Memory B cell (primary cell): ENCODE measurements around the gene KCTD16.

ENCODE experiments used
- ATAC-seq: fragments of 150-1000 bp; cut with Tn5 transposase; 2 replicates; pipeline ENCODE4 v1.10.0; 2021; ENCODE audit warnings: low read depth, mild to moderate bottlenecking, moderate library complexity
- DNase-seq, 2 donors: peaks; one replicate each; pipeline ENCODE4 v3.0.0; 2022; ENCODE audit warnings: low spot score in 2 of 2
- H3K27ac Mint-ChIP-seq: one replicate; pipeline ENCODE4 v1.8.0; 2022; ENCODE audit warnings: mild to moderate bottlenecking, moderate library complexity, mixed read lengths
- H3K27me3 Mint-ChIP-seq: one replicate; pipeline ENCODE4 v1.8.0; 2022; ENCODE audit warnings: mixed read lengths
- H3K36me3 Mint-ChIP-seq: one replicate; pipeline ENCODE4 v1.8.0; 2022; ENCODE audit warnings: mild to moderate bottlenecking, mixed read lengths
- H3K4me1 Mint-ChIP-seq: one replicate; pipeline ENCODE4 v1.8.0; 2022; ENCODE audit warnings: mixed read lengths
- H3K4me3 Mint-ChIP-seq: one replicate; pipeline ENCODE4 v1.8.0; 2022; ENCODE audit warnings: mild to moderate bottlenecking, moderate library complexity, mixed read lengths
- H3K9me3 Mint-ChIP-seq: one replicate; pipeline ENCODE4 v1.8.0; 2022; ENCODE audit warnings: mixed read lengths

The KCTD16 gene

GRCh38 chr5:144142139-144142823 lies 28.4 kb upstream of the KCTD16 start:
- Mint-ChIP-seq H3K9me3 (no peaks in the 10 kb centered on the region), H3K36me3 (no peaks in the 10 kb centered on the region), H3K4me1 (peaks cover 14% of the 10 kb centered on the region), H3K27me3 (peaks cover 6% of the 10 kb centered on the region), H3K4me3 (peak overlapping the region; percentile 21), H3K27ac (no peak overlapping the region)
- peak; percentile 88 for ATAC-seq
- peak in 1 of 2 donors; percentile 4 for DNase-seq

- H3K27ac Mint-ChIP-seq: no peak overlapping the region
- H3K36me3 Mint-ChIP-seq: no peaks in the 10 kb centered on the region
- ATAC-seq (peak; percentile 43), DNase-seq (no peak)
- peaks cover 5% of the 10 kb centered on the region for H3K27me3 Mint-ChIP-seq
- H3K4me1 Mint-ChIP-seq: peaks cover 14% of the 10 kb centered on the region
- no peaks in the 10 kb centered on the region for H3K9me3 Mint-ChIP-seq
- H3K4me3 Mint-ChIP-seq: no peak overlapping the region
These were observed 27.9 kb upstream of the KCTD16 start for GRCh38 chr5:144142824-144143162.

GRCh38 chr5:144143625-144144024 lies 27.0 kb upstream of the KCTD16 start:
- peaks cover 14% of the 10 kb centered on the region for H3K4me1 Mint-ChIP-seq
- DNase-seq (no peak), ATAC-seq (no peak)
- H3K4me3 Mint-ChIP-seq: no peak overlapping the region
- peaks cover 5% of the 10 kb centered on the region for H3K27me3 Mint-ChIP-seq
- H3K27ac Mint-ChIP-seq: no peak overlapping the region
- no peaks in the 10 kb centered on the region for H3K36me3 Mint-ChIP-seq
- H3K9me3 Mint-ChIP-seq: no peaks in the 10 kb centered on the region

- DNase-seq (no peak), ATAC-seq (no peak)
- Mint-ChIP-seq H3K36me3 (no peaks in the 10 kb centered on the region), H3K4me3 (no peak overlapping the region), H3K9me3 (no peaks in the 10 kb centered on the region), H3K4me1 (peaks cover 14% of the 10 kb centered on the region), H3K27me3 (peaks cover 5% of the 10 kb centered on the region), H3K27ac (no peak overlapping the region)
These were observed 25.5 kb upstream of the KCTD16 start for GRCh38 chr5:144144956-144145751.

- no peak for ATAC-seq
- no peaks in the 10 kb centered on the region for H3K9me3 Mint-ChIP-seq
- no peak overlapping the region for H3K27ac Mint-ChIP-seq
- no peaks in the 10 kb centered on the region for H3K4me1 Mint-ChIP-seq
- no peaks in the 10 kb centered on the region for H3K27me3 Mint-ChIP-seq
- no peak overlapping the region for H3K4me3 Mint-ChIP-seq
- H3K36me3 Mint-ChIP-seq: no peaks in the 10 kb centered on the region
- DNase-seq: no peak
These were observed 19.6 kb upstream of the KCTD16 start for GRCh38 chr5:144151026-144151425.

- peak overlapping the region; percentile 38 for H3K27ac Mint-ChIP-seq
- no peaks in the 10 kb centered on the region for H3K9me3 Mint-ChIP-seq
- no peaks in the 10 kb centered on the region for H3K4me1 Mint-ChIP-seq
- no peaks in the 10 kb centered on the region for H3K27me3 Mint-ChIP-seq
- ATAC-seq (no peak), DNase-seq (no peak)
- H3K4me3 Mint-ChIP-seq: no peak overlapping the region
- H3K36me3 Mint-ChIP-seq: peaks cover 3% of the 10 kb centered on the region
These were observed 13.9 kb upstream of the KCTD16 start for GRCh38 chr5:144156767-144157171.

- H3K9me3 Mint-ChIP-seq: no peaks in the 10 kb centered on the region
- no peaks in the 10 kb centered on the region for H3K27me3 Mint-ChIP-seq
- no peak overlapping the region for H3K27ac Mint-ChIP-seq
- H3K36me3 Mint-ChIP-seq: peaks cover 10% of the 10 kb centered on the region
- ATAC-seq: no peak
- no peak overlapping the region for H3K4me3 Mint-ChIP-seq
- DNase-seq: no peak
- no peaks in the 10 kb centered on the region for H3K4me1 Mint-ChIP-seq
These were observed 8.0 kb upstream of the KCTD16 start for GRCh38 chr5:144162686-144163085.

GRCh38 chr5:144166696-144167095 lies 4.0 kb upstream of the KCTD16 start:
- peaks cover 9% of the 10 kb centered on the region for H3K36me3 Mint-ChIP-seq
- peaks cover 2% of the 10 kb centered on the region for H3K9me3 Mint-ChIP-seq
- no peak overlapping the region for H3K4me3 Mint-ChIP-seq
- H3K27me3 Mint-ChIP-seq: no peaks in the 10 kb centered on the region
- no peak overlapping the region for H3K27ac Mint-ChIP-seq
- peaks cover 15% of the 10 kb centered on the region for H3K4me1 Mint-ChIP-seq
- DNase-seq (no peak), ATAC-seq (no peak)

GRCh38 chr5:144167998-144168397 lies 2.7 kb upstream of the KCTD16 start:
- no peaks in the 10 kb centered on the region for H3K27me3 Mint-ChIP-seq
- H3K9me3 Mint-ChIP-seq: peaks cover 2% of the 10 kb centered on the region
- H3K4me3 Mint-ChIP-seq: no peak overlapping the region
- peaks cover 15% of the 10 kb centered on the region for H3K4me1 Mint-ChIP-seq
- H3K27ac Mint-ChIP-seq: peak overlapping the region; percentile 55
- ATAC-seq: no peak
- no peak for DNase-seq
- H3K36me3 Mint-ChIP-seq: peaks cover 5% of the 10 kb centered on the region

GRCh38 chr5:144169904-144170275 lies 783 bp upstream of the KCTD16 start:
- Mint-ChIP-seq H3K4me1 (peaks cover 15% of the 10 kb centered on the region), H3K9me3 (peaks cover 2% of the 10 kb centered on the region), H3K36me3 (peaks cover 2% of the 10 kb centered on the region), H3K27ac (peak overlapping the region; percentile 95), H3K4me3 (peak overlapping the region; percentile 89), H3K27me3 (peaks cover 2% of the 10 kb centered on the region)
- ATAC-seq (no peak), DNase-seq (no peak)

GRCh38 chr5:144173766-144174165 lies 3.1 kb downstream of the KCTD16 start:
- Mint-ChIP-seq H3K36me3 (no peaks in the 10 kb centered on the region), H3K27me3 (peaks cover 2% of the 10 kb centered on the region), H3K27ac (no peak overlapping the region), H3K4me3 (no peak overlapping the region), H3K9me3 (peaks cover 2% of the 10 kb centered on the region), H3K4me1 (peaks cover 13% of the 10 kb centered on the region)
- DNase-seq (no peak), ATAC-seq (no peak)

GRCh38 chr5:144177548-144177947 lies 6.9 kb downstream of the KCTD16 start:
- no peaks in the 10 kb centered on the region for H3K9me3 Mint-ChIP-seq
- no peaks in the 10 kb centered on the region for H3K4me1 Mint-ChIP-seq
- ATAC-seq (no peak), DNase-seq (no peak)
- H3K36me3 Mint-ChIP-seq: no peaks in the 10 kb centered on the region
- H3K27me3 Mint-ChIP-seq: peaks cover 2% of the 10 kb centered on the region
- no peak overlapping the region for H3K4me3 Mint-ChIP-seq
- H3K27ac Mint-ChIP-seq: no peak overlapping the region

GRCh38 chr5:144179226-144179625 lies 8.6 kb downstream of the KCTD16 start:
- Mint-ChIP-seq H3K4me3 (no peak overlapping the region), H3K9me3 (no peaks in the 10 kb centered on the region), H3K27me3 (peaks cover 2% of the 10 kb centered on the region), H3K4me1 (no peaks in the 10 kb centered on the region), H3K27ac (no peak overlapping the region), H3K36me3 (no peaks in the 10 kb centered on the region)
- DNase-seq: no peak
- ATAC-seq: no peak

GRCh38 chr5:144183254-144183889 lies 12.7 kb downstream of the KCTD16 start:
- DNase-seq: no peak
- no peaks in the 10 kb centered on the region for H3K27me3 Mint-ChIP-seq
- H3K4me3 Mint-ChIP-seq: no peak overlapping the region
- H3K36me3 Mint-ChIP-seq: no peaks in the 10 kb centered on the region
- H3K9me3 Mint-ChIP-seq: no peaks in the 10 kb centered on the region
- no peak for ATAC-seq
- peaks cover 14% of the 10 kb centered on the region for H3K4me1 Mint-ChIP-seq
- no peak overlapping the region for H3K27ac Mint-ChIP-seq
